Lower lobe of right lung (tissue), 2 donors: ENCODE data around the gene TPSG1. TPM values are rescaled to one million over a fixed set of nuclear protein-coding genes. Genes with fewer than 3 reads are reported as not detected.

ENCODE experiments used
- ATAC-seq, 2 donors: fragments of 200-7000 bp; cut with Tn5 transposase; one replicate each; pipeline ENCODE4 v1.9.1; 2020 to 2022; ENCODE audit warnings: mild to moderate bottlenecking in 2 of 2, moderate library complexity in 2 of 2
- DNase-seq: peaks from one replicate; pipeline ENCODE4 v3.0.0-alpha.2; 2020
- H3K27ac ChIP-seq: fragments of 200-600 bp; one replicate; pipeline ENCODE4 v1.8.0; 2022
- H3K27me3 ChIP-seq: fragments of 200-600 bp; one replicate; pipeline ENCODE4 v1.8.0; 2022; ENCODE audit warnings: low read depth
- H3K36me3 ChIP-seq: fragments of 200-600 bp; one replicate; pipeline ENCODE4 v1.8.0; 2022; ENCODE audit warnings: mild to moderate bottlenecking
- H3K4me1 ChIP-seq: fragments of 200-600 bp; one replicate; pipeline ENCODE4 v1.8.0; 2022
- H3K4me3 ChIP-seq: fragments of 200-600 bp; one replicate; pipeline ENCODE4 v1.8.0; 2022; ENCODE audit warnings: mild to moderate bottlenecking
- H3K9me3 ChIP-seq: fragments of 200-600 bp; one replicate; pipeline ENCODE4 v1.8.0; 2022
- CTCF ChIP-seq: fragments of 200-600 bp; IDR thresholded peaks from one replicate; pipeline ENCODE4 v1.8.0; 2022; ENCODE audit warnings: antibody characterized with exemption, mild to moderate bottlenecking
- intact Hi-C: fragments of 100-400 bp; cut with DNase I; formaldehyde crosslinking; loops from one replicate; pipeline ENCODE4 v1.11.0; 2022
- total RNA-seq: library from RNA; stranded (reverse); fragmentation: NEBNext Ultra II Directional; extraction: Animal tissue kit (Norgen Biotek cat#: 25700); gene quantifications from one replicate; pipeline ENCODE4 v1.2.1, GENCODE V29; 2021
- donor health status: DM: no; HTN: yes; CAD: no; lungs with severe emphysema.

The TPSG1 gene
- total RNA-seq, 1 donor from 2014 or later: 2.9 TPM

DNA sequence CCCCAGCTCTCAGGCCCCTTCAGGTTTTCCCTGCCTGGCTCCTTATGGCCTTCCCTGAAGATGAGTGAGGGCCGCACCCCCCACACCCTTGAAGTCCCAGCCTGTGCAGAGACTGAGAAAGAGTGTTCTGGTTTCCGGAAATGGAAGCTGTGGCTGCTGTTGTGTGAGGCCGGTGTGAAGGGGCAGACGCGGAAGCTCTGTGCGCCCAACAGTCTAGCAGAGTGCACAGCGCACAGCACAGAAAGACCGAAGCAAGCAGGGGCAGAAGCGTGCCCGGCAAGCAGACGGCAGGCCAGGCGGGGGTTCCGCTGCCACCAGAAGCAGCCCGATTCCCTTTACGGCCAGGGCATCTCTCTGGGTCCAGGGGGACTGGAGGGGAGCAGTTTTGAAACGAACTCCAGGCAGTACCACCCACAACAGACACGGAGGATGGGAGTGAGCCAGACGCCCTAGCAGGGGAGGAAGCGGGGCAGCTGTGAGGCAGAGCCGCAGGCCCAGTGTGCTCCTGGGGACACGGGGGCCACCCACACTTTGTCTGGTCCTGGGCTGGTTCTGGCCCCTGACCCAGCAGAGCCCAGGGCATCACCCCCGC lies 16.7 kb downstream of the TPSG1 start:
- Histone ChIP-seq H3K27me3 (no peaks in the 10 kb centered on the region), H3K9me3 (no peaks in the 10 kb centered on the region), H3K36me3 (no peaks in the 10 kb centered on the region), H3K4me1 (no peaks in the 10 kb centered on the region), H3K4me3 (no peak overlapping the region), H3K27ac (no peak overlapping the region)
- intact Hi-C loops: no loop called here
- DNase-seq: no peak
- no peak for ATAC-seq
- TF ChIP-seq CTCF: no peak

DNA sequence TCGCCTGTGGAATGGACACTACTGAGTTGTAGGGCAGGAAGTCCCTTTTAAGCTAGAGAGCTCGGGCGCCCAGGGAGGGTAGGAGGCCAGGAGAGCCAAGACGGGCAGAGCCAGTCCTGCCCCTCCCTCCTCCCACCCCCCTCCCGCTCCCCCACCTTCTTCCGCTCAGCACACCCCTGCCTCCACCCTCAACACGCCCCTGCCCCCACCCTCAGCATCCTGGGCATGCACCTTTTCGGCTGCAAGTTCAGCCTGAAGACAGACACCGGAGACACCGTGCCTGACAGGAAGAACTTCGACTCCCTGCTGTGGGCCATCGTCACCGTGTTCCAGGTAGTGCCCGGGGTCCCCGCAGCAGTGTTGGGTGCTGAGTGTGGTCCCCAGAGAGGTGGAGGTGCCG lies 18.3 kb downstream of the TPSG1 start:
- no peaks in the 10 kb centered on the region for H3K36me3 ChIP-seq
- H3K4me3 ChIP-seq: no peak overlapping the region
- H3K27me3 ChIP-seq: no peaks in the 10 kb centered on the region
- no peak overlapping the region for H3K27ac ChIP-seq
- TF ChIP-seq CTCF: no peak
- H3K9me3 ChIP-seq: no peaks in the 10 kb centered on the region
- intact Hi-C loops: no loop called here
- H3K4me1 ChIP-seq: no peaks in the 10 kb centered on the region
- no peak for ATAC-seq
- DNase-seq: no peak

DNA sequence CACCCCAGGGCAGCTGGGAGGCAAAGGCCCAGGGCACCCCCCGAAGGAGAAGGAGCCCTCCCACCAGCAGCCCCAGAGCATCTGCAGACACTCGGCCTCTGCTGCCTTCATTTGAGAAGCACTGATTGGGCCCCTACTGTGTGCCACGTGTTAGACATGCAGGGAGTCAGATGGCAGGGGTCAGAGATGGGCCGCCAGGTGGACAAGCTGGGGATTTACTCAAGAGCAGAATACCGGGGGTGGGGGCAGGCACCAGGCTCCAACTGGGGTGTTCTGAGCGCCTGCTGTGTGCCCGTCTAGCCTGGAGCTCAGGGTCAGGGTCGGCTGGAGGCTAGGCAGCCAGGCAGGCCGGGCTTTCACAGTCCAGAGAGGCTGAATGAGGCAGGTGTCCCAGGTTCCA lies 18.7 kb downstream of the TPSG1 start:
- no peaks in the 10 kb centered on the region for H3K36me3 ChIP-seq
- intact Hi-C loops: no loop called here
- H3K9me3 ChIP-seq: no peaks in the 10 kb centered on the region
- no peak for TF ChIP-seq CTCF
- H3K27ac ChIP-seq: no peak overlapping the region
- no peak for DNase-seq
- no peak overlapping the region for H3K4me3 ChIP-seq
- ATAC-seq: no peak
- H3K4me1 ChIP-seq: no peaks in the 10 kb centered on the region
- H3K27me3 ChIP-seq: no peaks in the 10 kb centered on the region

- no peak for ATAC-seq
- no peaks in the 10 kb centered on the region for H3K9me3 ChIP-seq
- intact Hi-C loops: no loop called here
- no peaks in the 10 kb centered on the region for H3K27me3 ChIP-seq
- H3K27ac ChIP-seq: no peak overlapping the region
- no peaks in the 10 kb centered on the region for H3K36me3 ChIP-seq
- TF ChIP-seq CTCF: no peak
- no peak overlapping the region for H3K4me3 ChIP-seq
- DNase-seq: no peak
- no peaks in the 10 kb centered on the region for H3K4me1 ChIP-seq
These were observed 20.1 kb downstream of the TPSG1 start for GRCh38 chr16:1204933-1205332.

DNA sequence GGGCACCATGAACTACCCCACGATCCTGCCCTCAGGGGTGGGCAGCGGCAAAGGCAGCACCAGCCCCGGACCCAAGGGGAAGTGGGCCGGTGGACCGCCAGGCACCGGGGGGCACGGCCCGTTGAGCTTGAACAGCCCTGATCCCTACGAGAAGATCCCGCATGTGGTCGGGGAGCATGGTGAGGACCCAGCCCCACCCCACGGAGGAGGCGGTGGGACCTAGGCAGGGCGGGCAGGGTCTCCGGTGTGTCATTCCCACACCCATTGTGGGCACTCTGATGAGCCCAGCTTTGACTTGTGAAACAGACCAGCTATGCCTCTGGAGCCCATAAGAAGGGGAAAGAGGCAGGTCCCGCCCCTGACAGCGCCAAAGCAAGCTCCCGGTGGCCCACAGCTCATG lies 22.8 kb downstream of the TPSG1 start:
- no peak for TF ChIP-seq CTCF
- intact Hi-C loops: no loop called here
- no peak for ATAC-seq
- H3K36me3 ChIP-seq: no peaks in the 10 kb centered on the region
- no peaks in the 10 kb centered on the region for H3K9me3 ChIP-seq
- H3K27ac ChIP-seq: no peak overlapping the region
- no peaks in the 10 kb centered on the region for H3K4me1 ChIP-seq
- no peak overlapping the region for H3K4me3 ChIP-seq
- DNase-seq: no peak
- H3K27me3 ChIP-seq: no peaks in the 10 kb centered on the region

DNA sequence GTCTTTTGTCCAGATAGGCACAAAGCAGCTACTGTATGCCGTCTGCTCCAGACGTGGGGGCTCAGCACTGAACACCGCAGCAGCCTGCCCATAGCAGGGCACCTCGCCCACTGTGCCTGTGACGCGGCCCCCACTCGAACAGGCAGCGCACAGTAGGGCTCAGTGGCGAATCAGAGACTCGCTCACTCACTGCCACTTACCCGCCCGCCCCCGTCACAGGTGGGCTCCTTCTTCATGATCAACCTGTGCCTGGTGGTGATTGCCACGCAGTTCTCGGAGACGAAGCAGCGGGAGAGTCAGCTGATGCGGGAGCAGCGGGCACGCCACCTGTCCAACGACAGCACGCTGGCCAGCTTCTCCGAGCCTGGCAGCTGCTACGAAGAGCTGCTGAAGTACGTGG lies 23.6 kb downstream of the TPSG1 start:
- Histone ChIP-seq H3K9me3 (no peaks in the 10 kb centered on the region), H3K27me3 (no peaks in the 10 kb centered on the region), H3K4me1 (no peaks in the 10 kb centered on the region), H3K4me3 (no peak overlapping the region), H3K36me3 (no peaks in the 10 kb centered on the region), H3K27ac (no peak overlapping the region)
- DNase-seq (no peak), ATAC-seq (no peak)
- intact Hi-C loops: no loop called here
- no peak for TF ChIP-seq CTCF
